K562 (cell line): ENCODE measurements around the gene ERCC1. TPM values are rescaled to one million over a fixed set of nuclear protein-coding genes. Genes with fewer than 3 reads are reported as not detected.

Source experiments
- C11orf30 ChIP-seq: fragments of 450-650 bp; IDR thresholded peaks from 2 replicates; pipeline ENCODE4 v1.6.1; 2016; ENCODE audit warnings: low read depth, mild to moderate bottlenecking
- GABPA ChIP-seq: fragments of 200-800 bp; sonication (Bioruptor generic); conservative IDR thresholded peaks from 2 replicates; pipeline ENCODE4 v1.6.1; 2016; ENCODE audit warnings: low read depth, missing genetic modification characterization, missing compliant biosample characterization
- NBN ChIP-seq: fragments of 450-650 bp; IDR thresholded peaks from 2 replicates; pipeline ENCODE4 v1.6.1; 2016; ENCODE audit warnings: low read depth, mild to moderate bottlenecking
- NR2F6 ChIP-seq: fragments of 450-650 bp; formaldehyde crosslinking; IDR thresholded peaks from 2 replicates; pipeline ENCODE4 v1.4.0; 2020; ENCODE audit warnings: mild to moderate bottlenecking
- PCBP1 ChIP-seq: fragments of 200-400 bp; formaldehyde crosslinking; IDR thresholded peaks from 2 replicates; pipeline ENCODE4 v1.6.1; 2018; ENCODE audit warnings: mild to moderate bottlenecking, low read depth, low read length; ENCODE audit not compliant: poor library complexity, severe bottlenecking
- POLR2G ChIP-seq: fragments of 200-400 bp; formaldehyde crosslinking; IDR thresholded peaks from 2 replicates; pipeline ENCODE4 v1.6.1; 2017; ENCODE audit warnings: low read depth, mild to moderate bottlenecking, antibody characterized with exemption, low read length, moderate library complexity
- SETDB1 ChIP-seq: IDR thresholded peaks from one replicate; pipeline ENCODE4 v1.6.1; 2012; ENCODE audit warnings: low read length, control low read depth, inconsistent platforms
- SMAD1 ChIP-seq: fragments of 150-350 bp; IDR thresholded peaks from 2 replicates; pipeline ENCODE4 v1.6.1; 2014; ENCODE audit warnings: low read length, low read depth; ENCODE audit not compliant: partially characterized antibody
- SMARCC2 ChIP-seq: fragments of 450-650 bp; IDR thresholded peaks from 2 replicates; pipeline ENCODE4 v1.6.1; 2017; ENCODE audit warnings: antibody characterized with exemption, moderate library complexity, mild to moderate bottlenecking, low read depth
- ZNF445 ChIP-seq: fragments of 250-450 bp; sonication (Bioruptor Pico); IDR thresholded peaks from 2 replicates; pipeline ENCODE4 v1.4.0; 2020; ENCODE audit warnings: low read depth, mild to moderate bottlenecking, moderate library complexity
- polyA plus RNA-seq, 8 experiments: library from polyadenylated mRNA; depleted of rRNA in 4 of 8; stranded (reverse) in 5 of 8; unstranded in 3 of 8; fragments of >200 nt; fragmentation: Nextera tagmentation in 2 of 8; fragmentation: Illumina TruSeq in 1 of 8; extraction: Ambion mirVana in 2 of 8; extraction: Trizol in 1 of 8; gene quantifications; 2 replicates each; pipeline versions ENCODE4 v1.2.1 to v1.2.3, GENCODE V29; 2011 to 2014; ENCODE audit warnings: inconsistent platforms in 1 of 8, missing spikeins in 1 of 8
- total RNA-seq, 7 experiments: library from RNA; depleted of rRNA in 6 of 7; stranded (reverse); fragments of >200 nt in 6 of 7; fragmentation: Illumina TruSeq in 2 of 7; extraction: Trizol in 2 of 7; gene quantifications; 2 replicates each; pipeline versions ENCODE4 v1.2.1 to v1.2.3, GENCODE V29; 2011 to 2021; ENCODE audit warnings: low replicate concordance in 1 of 7
- TF ChIP-seq, protein P1 (sequence below): fragments of 450-650 bp; formaldehyde crosslinking; IDR thresholded peaks from 2 replicates; pipeline ENCODE4 v1.4.0; 2022; ENCODE audit warnings: missing genetic modification characterization
- TF ChIP-seq, protein P2 (sequence below): sonication (generic); IDR thresholded peaks from 2 replicates; pipeline ENCODE4 v1.6.1; 2016
- TF ChIP-seq, protein P3 (sequence below): sonication (generic); formaldehyde crosslinking; IDR thresholded peaks from 2 replicates; pipeline ENCODE4 v1.8.0; 2023; ENCODE audit warnings: mild to moderate bottlenecking, missing genetic modification reagents
- TF ChIP-seq, protein P4 (sequence below), 2 experiments: fragments of 450-650 bp; conservative IDR thresholded peaks; 2 replicates each; pipeline ENCODE4 v1.6.1; 2017; ENCODE audit warnings: mild to moderate bottlenecking in 2 of 2, moderate library complexity in 2 of 2
- TF ChIP-seq, protein P5 (sequence below): fragments of 200-800 bp; sonication (Bioruptor generic); IDR thresholded peaks from 2 replicates; pipeline ENCODE4 v1.6.1; 2017; ENCODE audit warnings: missing genetic modification characterization, missing compliant biosample characterization
- TF ChIP-seq, protein P6 (sequence below): fragments of 450-650 bp; formaldehyde crosslinking; conservative IDR thresholded peaks from 2 replicates; pipeline ENCODE4 v1.4.0; 2022; ENCODE audit warnings: mild to moderate bottlenecking, missing genetic modification characterization

The ERCC1 gene
- total and polyA plus RNA-seq, 9 of the 15 experiments (the other 6 are each of a cell fraction or from before 2014, with no cell fraction given): 9.3 to 92.6 (median 60.0) TPM

DNA sequence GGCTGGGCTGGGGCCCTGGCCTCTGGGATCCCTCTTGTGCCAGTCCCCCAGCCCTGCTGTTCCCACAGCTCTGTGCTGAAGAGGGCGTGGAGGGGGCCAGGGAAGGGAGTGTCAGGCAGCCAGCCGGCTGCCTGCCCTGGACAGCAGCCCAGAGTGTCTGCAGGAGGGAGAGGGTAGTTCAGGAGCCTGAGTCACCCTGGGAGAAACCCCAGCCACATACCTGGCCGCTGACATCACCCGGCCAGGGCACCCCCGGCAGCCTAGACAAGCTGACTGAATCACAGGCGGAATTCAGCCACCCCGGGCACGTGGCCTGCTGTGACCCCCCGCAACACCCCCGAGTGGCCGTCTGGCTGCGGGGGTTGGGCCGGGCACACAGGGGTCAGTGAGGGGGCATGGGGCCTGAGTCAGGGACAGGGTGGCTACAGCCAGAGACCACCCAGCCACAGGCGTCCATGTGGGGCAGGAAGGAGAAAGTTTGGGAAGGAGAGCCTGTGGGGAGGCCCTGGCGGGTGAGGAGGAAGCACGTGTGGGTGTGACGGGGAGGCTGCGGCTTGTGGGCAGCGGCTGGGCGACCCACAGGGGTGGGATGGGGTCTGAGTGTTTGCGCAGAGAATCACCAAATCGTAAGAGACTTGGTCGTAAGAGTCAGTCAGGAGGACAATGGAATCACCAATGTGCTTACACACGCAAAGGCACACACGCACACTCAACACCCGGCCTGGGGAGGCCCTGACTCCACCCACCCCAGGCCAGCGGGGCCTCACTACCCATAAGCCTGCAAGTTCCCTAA, 32.2 kb upstream of the ERCC1 start (continued):
- TF ChIP-seq POLR2G (peak; percentile 80), SMARCC2 (0 out of 2 replicates have a peak, but pooled peaks have one; percentile 54), SMAD1 (no peak), GABPA (tag) (peak; percentile 43), ZNF445 (no peak), C11orf30 (peak; percentile 63; the same call in 1 of the 2 replicates), NR2F6 (CRISPR knock-in tag) (no peak), SETDB1 (peak; percentile 52), NBN (peak; percentile 19; the same call in 1 of the 2 replicates), PCBP1 (peak; percentile 52)
- TF ChIP-seq, protein P1, sequence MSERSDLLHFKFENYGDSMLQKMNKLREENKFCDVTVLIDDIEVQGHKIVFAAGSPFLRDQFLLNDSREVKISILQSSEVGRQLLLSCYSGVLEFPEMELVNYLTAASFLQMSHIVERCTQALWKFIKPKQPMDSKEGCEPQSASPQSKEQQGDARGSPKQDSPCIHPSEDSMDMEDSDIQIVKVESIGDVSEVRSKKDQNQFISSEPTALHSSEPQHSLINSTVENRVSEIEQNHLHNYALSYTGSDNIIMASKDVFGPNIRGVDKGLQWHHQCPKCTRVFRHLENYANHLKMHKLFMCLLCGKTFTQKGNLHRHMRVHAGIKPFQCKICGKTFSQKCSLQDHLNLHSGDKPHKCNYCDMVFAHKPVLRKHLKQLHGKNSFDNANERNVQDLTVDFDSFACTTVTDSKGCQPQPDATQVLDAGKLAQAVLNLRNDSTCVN (CRISPR knock-in tag): 0 out of 2 replicates have a peak, but pooled peaks have one; percentile 58
- TF ChIP-seq, protein P2, sequence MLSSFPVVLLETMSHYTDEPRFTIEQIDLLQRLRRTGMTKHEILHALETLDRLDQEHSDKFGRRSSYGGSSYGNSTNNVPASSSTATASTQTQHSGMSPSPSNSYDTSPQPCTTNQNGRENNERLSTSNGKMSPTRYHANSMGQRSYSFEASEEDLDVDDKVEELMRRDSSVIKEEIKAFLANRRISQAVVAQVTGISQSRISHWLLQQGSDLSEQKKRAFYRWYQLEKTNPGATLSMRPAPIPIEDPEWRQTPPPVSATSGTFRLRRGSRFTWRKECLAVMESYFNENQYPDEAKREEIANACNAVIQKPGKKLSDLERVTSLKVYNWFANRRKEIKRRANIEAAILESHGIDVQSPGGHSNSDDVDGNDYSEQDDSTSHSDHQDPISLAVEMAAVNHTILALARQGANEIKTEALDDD: 0 out of 2 replicates have a peak, but pooled peaks have one; percentile 9
- TF ChIP-seq, protein P3, sequence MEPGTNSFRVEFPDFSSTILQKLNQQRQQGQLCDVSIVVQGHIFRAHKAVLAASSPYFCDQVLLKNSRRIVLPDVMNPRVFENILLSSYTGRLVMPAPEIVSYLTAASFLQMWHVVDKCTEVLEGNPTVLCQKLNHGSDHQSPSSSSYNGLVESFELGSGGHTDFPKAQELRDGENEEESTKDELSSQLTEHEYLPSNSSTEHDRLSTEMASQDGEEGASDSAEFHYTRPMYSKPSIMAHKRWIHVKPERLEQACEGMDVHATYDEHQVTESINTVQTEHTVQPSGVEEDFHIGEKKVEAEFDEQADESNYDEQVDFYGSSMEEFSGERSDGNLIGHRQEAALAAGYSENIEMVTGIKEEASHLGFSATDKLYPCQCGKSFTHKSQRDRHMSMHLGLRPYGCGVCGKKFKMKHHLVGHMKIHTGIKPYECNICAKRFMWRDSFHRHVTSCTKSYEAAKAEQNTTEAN (CRISPR knock-in tag): peak; percentile 86; the same call in 1 of the 2 replicates
- TF ChIP-seq, protein P4, sequence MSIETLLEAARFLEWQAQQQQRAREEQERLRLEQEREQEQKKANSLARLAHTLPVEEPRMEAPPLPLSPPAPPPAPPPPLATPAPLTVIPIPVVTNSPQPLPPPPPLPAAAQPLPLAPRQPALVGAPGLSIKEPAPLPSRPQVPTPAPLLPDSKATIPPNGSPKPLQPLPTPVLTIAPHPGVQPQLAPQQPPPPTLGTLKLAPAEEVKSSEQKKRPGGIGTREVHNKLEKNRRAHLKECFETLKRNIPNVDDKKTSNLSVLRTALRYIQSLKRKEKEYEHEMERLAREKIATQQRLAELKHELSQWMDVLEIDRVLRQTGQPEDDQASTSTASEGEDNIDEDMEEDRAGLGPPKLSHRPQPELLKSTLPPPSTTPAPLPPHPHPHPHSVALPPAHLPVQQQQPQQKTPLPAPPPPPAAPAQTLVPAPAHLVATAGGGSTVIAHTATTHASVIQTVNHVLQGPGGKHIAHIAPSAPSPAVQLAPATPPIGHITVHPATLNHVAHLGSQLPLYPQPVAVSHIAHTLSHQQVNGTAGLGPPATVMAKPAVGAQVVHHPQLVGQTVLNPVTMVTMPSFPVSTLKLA (conservative IDR thresholded peaks at IDR 0.05): peak; percentile 97 to 98
- TF ChIP-seq, protein P5, sequence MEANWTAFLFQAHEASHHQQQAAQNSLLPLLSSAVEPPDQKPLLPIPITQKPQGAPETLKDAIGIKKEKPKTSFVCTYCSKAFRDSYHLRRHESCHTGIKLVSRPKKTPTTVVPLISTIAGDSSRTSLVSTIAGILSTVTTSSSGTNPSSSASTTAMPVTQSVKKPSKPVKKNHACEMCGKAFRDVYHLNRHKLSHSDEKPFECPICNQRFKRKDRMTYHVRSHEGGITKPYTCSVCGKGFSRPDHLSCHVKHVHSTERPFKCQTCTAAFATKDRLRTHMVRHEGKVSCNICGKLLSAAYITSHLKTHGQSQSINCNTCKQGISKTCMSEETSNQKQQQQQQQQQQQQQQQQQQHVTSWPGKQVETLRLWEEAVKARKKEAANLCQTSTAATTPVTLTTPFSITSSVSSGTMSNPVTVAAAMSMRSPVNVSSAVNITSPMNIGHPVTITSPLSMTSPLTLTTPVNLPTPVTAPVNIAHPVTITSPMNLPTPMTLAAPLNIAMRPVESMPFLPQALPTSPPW (CRISPR knock-in tag): peak; percentile 88
- TF ChIP-seq, protein P6, sequence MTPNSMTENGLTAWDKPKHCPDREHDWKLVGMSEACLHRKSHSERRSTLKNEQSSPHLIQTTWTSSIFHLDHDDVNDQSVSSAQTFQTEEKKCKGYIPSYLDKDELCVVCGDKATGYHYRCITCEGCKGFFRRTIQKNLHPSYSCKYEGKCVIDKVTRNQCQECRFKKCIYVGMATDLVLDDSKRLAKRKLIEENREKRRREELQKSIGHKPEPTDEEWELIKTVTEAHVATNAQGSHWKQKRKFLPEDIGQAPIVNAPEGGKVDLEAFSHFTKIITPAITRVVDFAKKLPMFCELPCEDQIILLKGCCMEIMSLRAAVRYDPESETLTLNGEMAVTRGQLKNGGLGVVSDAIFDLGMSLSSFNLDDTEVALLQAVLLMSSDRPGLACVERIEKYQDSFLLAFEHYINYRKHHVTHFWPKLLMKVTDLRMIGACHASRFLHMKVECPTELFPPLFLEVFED (CRISPR knock-in tag): 0 out of 2 replicates have a peak, but pooled peaks have one; percentile 38
